ENCODE measurements around the gene HMOX1. TPM values are rescaled to one million over a fixed set of nuclear protein-coding genes. Genes with fewer than 3 reads are reported as not detected.

HMOX1 gene
- total RNA-seq, 1 donor from 2014 or later = 17.3 TPM

Small RNAs within 50 kb of the gene (microRNA-seq; reads per million reads assigned to microRNA genes)
- 1.8 reads per million for gene MIR3909
- gene MIR6069 = not detected

Other genes starting within 250 kb of the HMOX1 start
- gene HMGXB4, start 123.6 kb upstream of the HMOX1 start, total RNA-seq = 10.7 TPM
- 37.5 TPM for gene TOM1, start 81.2 kb upstream of the HMOX1 start, total RNA-seq
- 9.0 TPM for gene MCM5, start 19.0 kb downstream of the HMOX1 start, total RNA-seq
- gene RASD2, start 159.7 kb downstream of the HMOX1 start, total RNA-seq = 3.5 TPM
- 7,641 TPM for gene MB, start 236.2 kb downstream of the HMOX1 start, total RNA-seq